NCI-H2227 (cell line): ENCODE measurements around the gene ODF2.
"Not testable (repeated sequence)": the region's sequence is repeated elsewhere in the genome, so short reads cannot be mapped to it uniquely, and the experiment has no call there.

Source experiments
- DNase-seq: peaks from one replicate; lab custom pipeline; 2025; ENCODE audit not compliant: unreplicated experiment; lab: John Stamatoyannopoulos, UW

The ODF2 gene

GRCh38 chr9:128482186-128482585 lies 26.4 kb downstream of the ODF2 start:
- DNase-seq: no peak

GRCh38 chr9:128484686-128485413 lies 29.0 kb downstream of the ODF2 start:
- DNase-seq: no peak

- DNase-seq: no peak
These were observed 29.6 kb downstream of the ODF2 start for GRCh38 chr9:128485414-128485855.

GRCh38 chr9:128486201-128486600 lies 30.4 kb downstream of the ODF2 start:
- DNase-seq: no peak

GRCh38 chr9:128493424-128493823 lies 37.6 kb downstream of the ODF2 start:
- no peak for DNase-seq

- peak; percentile 82 for DNase-seq
These were observed 38.4 kb downstream of the ODF2 start for GRCh38 chr9:128494108-128494745.

GRCh38 chr9:128494746-128495129 lies 38.9 kb downstream of the ODF2 start:
- no peak for DNase-seq

GRCh38 chr9:128495296-128495695 lies 39.5 kb downstream of the ODF2 start:
- peak; percentile 7 for DNase-seq

GRCh38 chr9:128495804-128496417 lies 40.1 kb downstream of the ODF2 start:
- DNase-seq: no peak

- DNase-seq: no peak
These were observed 42.2 kb downstream of the ODF2 start for GRCh38 chr9:128497824-128498610.

- no peak for DNase-seq
These were observed 43.1 kb downstream of the ODF2 start for GRCh38 chr9:128498911-128499310.

GRCh38 chr9:128499920-128500319 lies 44.1 kb downstream of the ODF2 start:
- DNase-seq: no peak

- not testable (repeated sequence) for DNase-seq
These were observed 47.6 kb downstream of the ODF2 start for GRCh38 chr9:128503415-128503825.

- no peak for DNase-seq
These were observed 48.1 kb downstream of the ODF2 start for GRCh38 chr9:128503870-128504269.

- DNase-seq: peak; percentile 95
These were observed 48.9 kb downstream of the ODF2 start, which contains the start of gene GLE1 for GRCh38 chr9:128504485-128505413. Gene GLE1, plus strand, starts transcription at chr9:128504719. Its CDS starts 87 bp downstream, at chr9:128504806.

- no peak for DNase-seq
These were observed 49.6 kb downstream of the ODF2 start for GRCh38 chr9:128505414-128505765.

- DNase-seq: not testable (repeated sequence)
These were observed 50.1 kb downstream of the ODF2 start for GRCh38 chr9:128505906-128506305.

GRCh38 chr9:128512820-128513219 lies 57.0 kb downstream of the ODF2 start:
- DNase-seq: no peak

- DNase-seq: no peak
These were observed 66.2 kb downstream of the ODF2 start for GRCh38 chr9:128521956-128522355.

GRCh38 chr9:128523199-128523925 lies 67.6 kb downstream of the ODF2 start:
- peak; percentile 78 for DNase-seq
